NCI-H510A treated with DMSO at 0.1 percent for 48 hours (cell line): ENCODE results near the gene TTR.
A peak's percentile ranks its signal among the peaks of the same experiment; 100 is the strongest.

Source experiments
- DNase-seq: peaks from one replicate; lab custom pipeline; 2025; lab: John Stamatoyannopoulos, UW

Gene TTR

DNA sequence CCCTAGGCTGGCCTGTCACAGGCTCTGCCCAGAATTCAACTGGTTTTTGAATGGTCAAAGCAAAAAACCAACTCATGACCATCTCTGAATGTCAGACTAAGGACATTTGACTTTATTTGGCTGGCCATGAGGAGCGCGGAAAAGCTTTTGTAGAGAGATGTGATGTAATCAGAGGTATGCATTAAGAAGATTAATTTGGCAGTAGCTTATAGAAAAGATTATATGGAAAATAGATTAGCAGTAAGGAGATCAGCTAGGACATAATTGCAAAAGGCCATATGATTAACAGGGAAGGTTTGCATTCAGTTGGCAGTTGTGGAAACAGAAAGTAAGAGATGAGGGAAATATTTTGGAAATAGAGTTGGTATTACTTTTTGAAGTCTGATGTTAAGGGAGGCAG is 12.3 kb upstream of the TTR start:
- DNase-seq = no peak

DNA sequence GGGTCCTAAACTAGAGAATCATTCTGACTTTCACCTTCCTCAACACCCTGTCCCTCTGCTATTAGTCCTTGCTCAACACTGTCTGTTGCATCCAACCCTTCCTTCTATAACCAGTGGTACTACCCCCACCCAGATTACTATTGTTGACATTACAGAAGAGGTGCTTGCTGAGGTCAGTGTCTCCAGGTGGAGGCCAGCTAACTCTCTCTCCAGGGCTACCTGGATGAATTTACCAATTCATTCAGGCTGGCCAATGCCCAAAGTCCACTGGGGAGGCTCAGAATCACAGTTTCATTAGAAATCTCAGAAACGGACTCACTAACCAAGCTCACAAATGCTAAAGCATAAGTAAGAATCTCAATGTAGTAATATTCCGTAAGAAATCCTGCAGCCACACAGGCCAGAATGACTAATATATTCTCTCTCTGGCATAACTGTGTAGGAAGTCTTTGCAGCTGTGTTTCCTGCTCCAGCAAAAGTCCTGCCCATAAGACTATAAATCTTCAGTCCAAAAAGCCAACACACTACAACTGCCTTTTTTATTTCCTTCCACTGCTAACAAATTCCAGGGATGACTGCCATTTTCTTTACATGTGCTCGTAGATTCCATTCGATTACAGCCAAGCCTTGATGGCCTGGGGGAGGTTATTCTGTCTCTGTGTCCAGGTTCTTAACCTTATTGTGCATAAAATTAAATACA is 10.0 kb upstream of the TTR start:
- DNase-seq = no peak

DNA sequence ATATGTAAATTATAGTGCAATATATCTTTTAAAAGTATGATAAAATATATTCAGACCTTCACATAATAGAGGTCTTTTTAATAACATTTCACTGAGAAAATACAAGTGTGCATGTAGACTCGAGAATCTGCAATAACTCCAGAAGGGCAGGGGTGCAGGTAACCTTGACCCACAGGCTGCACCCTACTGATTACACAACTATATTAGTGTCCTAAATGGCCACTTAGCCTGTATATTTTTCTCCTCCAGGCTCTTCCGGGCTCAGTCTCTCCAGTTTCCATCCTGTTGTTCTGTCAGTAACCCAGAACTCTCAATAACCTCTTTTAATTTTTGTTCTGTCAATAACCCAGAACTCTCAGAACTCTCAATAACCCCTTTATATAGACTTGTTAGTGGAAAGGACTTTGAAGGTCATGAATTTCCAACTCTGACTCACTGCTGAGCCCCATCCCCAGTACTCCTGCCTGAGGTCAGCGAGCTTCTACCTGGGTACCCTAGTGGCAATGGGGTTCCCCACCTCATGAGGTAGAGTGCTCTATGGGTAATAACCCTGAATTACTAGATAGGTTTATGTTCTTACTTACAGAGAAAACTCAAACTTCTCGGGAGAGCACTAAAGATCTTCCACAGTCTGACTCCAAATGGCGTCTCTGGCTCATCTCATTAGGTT is 8.4 kb upstream of the TTR start:
- DNase-seq = no peak

DNA sequence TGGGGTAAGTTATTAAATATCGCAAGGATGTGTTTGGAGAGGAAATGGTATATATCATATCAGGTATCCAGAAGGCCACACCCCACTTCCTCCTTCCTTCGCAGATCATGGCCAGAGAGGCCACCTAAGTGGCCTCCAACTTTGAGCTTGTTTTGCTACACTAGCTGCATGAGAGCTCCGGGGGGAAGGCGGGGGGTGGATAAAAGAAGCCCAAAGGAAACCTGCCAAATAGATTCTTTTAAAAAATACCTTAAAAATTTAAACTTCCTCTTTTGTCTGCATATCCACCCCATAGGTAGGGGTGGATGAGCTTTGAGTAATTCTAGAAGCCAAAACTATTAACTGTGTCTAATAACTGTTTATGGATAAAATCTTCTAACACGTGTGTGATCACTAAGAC is 5.7 kb upstream of the TTR start:
- DNase-seq = no peak

DNA sequence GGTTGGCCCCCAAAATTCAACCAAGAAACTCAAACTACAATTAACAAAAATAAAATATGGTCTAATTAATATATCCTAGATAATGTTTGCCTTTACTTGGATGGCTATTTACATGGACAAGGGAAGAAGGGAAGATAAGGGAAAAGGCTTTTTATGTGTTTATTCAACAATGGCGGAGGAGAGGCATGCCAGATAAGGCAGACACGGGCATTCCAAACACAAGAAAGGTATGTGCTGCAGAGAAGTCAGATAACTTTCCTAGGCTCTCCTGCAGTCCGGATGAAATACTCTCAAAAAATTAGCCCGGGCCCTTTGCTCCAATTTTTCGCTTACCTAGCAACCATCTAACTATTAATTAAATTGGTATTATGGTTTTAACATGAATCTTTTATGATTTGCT is 5.1 kb upstream of the TTR start:
- DNase-seq = no peak

DNA sequence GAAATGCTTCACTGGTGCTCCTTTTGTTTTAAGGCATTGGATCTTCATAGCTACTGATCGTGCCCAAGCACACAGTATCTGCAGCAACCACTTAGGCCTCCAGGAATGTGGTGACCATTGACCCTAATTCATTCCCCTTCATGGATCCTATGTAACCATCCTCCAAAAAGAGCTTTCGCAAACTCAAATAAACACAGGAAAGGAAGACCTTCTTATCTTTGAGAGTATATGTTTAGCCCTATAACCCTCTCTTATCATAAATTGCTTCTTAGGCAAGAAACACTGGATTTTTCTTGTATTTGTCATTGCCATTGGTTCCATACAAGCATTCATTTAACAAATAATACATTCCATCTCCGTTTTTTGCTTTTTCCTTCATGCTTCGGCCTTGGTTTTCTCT is 4.1 kb upstream of the TTR start:
- no peak for DNase-seq

DNA sequence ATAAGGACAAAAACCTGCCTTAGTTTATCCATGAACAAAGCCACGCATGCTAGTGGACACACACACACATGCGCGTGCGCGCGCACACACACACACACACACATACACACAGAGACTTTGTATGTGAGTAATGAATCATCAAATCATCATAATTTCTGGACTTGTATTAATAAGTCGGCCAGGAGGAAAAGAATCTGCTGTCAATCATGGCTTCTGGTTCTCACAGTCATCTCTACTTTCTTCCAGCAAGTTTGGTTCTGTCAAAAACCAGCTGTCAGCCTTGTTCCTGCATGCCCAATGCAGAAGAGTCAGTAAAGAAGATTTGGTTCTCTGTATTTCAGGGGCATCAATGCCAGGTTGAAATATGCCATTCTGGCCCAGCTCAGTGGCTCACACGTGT is 1.1 kb upstream of the TTR start:
- DNase-seq = no peak

DNA sequence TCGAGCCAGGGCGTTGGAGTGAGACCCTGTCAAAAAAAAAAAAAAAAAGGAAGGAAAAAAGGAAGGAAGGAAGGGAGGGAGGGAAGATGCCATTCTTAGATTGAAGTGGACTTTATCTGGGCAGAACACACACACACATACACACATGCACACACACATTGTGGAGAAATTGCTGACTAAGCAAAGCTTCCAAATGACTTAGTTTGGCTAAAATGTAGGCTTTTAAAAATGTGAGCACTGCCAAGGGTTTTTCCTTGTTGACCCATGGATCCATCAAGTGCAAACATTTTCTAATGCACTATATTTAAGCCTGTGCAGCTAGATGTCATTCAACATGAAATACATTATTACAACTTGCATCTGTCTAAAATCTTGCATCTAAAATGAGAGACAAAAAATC is 564 bp upstream of the TTR start:
- DNase-seq = no peak

DNA sequence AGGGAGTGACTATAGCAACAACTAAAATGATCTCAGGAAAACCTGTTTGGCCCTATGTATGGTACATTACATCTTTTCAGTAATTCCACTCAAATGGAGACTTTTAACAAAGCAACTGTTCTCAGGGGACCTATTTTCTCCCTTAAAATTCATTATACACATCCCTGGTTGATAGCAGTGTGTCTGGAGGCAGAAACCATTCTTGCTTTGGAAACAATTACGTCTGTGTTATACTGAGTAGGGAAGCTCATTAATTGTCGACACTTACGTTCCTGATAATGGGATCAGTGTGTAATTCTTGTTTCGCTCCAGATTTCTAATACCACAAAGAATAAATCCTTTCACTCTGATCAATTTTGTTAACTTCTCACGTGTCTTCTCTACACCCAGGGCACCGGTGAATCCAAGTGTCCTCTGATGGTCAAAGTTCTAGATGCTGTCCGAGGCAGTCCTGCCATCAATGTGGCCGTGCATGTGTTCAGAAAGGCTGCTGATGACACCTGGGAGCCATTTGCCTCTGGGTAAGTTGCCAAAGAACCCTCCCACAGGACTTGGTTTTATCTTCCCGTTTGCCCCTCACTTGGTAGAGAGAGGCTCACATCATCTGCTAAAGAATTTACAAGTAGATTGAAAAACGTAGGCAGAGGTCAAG is 955 bp downstream of the TTR start:
- DNase-seq = no peak

DNA sequence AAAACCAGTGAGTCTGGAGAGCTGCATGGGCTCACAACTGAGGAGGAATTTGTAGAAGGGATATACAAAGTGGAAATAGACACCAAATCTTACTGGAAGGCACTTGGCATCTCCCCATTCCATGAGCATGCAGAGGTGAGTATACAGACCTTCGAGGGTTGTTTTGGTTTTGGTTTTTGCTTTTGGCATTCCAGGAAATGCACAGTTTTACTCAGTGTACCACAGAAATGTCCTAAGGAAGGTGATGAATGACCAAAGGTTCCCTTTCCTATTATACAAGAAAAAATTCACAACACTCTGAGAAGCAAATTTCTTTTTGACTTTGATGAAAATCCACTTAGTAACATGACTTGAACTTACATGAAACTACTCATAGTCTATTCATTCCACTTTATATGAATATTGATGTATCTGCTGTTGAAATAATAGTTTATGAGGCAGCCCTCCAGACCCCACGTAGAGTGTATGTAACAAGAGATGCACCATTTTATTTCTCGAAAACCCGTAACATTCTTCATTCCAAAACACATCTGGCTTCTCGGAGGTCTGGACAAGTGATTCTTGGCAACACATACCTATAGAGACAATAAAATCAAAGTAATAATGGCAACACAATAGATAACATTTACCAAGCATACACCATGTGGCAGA is 3.6 kb downstream of the TTR start:
- DNase-seq = no peak

DNA sequence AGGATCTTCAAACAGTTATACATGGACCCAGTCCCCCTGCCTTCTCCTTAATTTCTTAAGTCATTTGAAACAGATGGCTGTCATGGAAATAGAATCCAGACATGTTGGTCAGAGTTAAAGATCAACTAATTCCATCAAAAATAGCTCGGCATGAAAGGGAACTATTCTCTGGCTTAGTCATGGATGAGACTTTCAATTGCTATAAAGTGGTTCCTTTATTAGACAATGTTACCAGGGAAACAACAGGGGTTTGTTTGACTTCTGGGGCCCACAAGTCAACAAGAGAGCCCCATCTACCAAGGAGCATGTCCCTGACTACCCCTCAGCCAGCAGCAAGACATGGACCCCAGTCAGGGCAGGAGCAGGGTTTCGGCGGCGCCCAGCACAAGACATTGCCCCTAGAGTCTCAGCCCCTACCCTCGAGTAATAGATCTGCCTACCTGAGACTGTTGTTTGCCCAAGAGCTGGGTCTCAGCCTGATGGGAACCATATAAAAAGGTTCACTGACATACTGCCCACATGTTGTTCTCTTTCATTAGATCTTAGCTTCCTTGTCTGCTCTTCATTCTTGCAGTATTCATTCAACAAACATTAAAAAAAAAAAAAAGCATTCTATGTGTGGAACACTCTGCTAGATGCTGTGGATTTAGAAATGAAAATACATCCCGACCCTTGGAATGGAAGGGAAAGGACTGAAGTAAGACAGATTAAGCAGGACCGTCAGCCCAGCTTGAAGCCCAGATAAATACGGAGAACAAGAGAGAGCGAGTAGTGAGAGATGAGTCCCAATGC is 4.6 kb downstream of the TTR start:
- DNase-seq = no peak

DNA sequence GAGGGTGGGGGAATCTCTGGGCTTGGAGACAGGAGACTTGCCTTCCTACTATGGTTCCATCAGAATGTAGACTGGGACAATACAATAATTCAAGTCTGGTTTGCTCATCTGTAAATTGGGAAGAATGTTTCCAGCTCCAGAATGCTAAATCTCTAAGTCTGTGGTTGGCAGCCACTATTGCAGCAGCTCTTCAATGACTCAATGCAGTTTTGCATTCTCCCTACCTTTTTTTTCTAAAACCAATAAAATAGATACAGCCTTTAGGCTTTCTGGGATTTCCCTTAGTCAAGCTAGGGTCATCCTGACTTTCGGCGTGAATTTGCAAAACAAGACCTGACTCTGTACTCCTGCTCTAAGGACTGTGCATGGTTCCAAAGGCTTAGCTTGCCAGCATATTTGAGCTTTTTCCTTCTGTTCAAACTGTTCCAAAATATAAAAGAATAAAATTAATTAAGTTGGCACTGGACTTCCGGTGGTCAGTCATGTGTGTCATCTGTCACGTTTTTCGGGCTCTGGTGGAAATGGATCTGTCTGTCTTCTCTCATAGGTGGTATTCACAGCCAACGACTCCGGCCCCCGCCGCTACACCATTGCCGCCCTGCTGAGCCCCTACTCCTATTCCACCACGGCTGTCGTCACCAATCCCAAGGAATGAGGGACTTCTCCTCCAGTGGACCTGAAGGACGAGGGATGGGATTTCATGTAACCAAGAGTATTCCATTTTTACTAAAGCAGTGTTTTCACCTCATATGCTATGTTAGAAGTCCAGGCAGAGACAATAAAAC is 6.5 kb downstream of the TTR start:
- no peak for DNase-seq

DNA sequence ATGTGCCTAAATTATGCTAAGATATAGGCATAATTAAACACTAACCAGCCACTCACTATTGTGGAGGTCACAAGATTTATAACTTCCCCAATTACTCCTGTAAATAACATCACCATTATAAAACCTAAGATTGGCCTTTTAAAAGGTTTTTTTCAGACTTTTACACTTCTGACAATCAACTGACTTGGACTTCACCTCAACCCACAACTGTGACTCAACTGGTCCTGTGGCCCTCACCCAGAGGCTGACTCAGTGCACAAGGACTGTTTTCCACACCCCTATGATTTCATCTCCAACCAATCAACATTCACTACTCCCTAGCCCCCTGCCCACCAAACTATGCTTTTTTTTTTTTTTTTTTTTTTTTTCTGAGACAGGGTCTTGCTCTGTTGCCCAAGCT is 11.6 kb downstream of the TTR start:
- no peak for DNase-seq

DNA sequence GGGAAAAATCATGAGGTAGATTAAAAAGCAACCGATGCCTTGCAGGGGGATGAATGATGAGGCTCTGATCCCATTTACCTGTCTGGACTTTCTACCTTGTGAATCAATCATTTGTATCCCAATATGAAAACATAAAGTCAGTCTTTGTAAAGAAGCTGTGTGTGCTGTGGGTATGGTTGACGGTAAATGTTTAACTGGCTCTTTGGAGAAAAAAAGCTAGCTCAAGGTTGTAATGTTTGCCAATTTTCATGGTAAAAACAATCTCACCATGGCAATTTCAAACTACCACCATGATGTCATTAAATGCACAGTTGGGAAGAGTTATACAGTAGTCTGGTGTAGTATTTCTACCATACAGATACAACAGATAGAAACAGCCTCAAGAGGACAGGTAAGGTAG is 14.6 kb downstream of the TTR start:
- DNase-seq = no peak

DNA sequence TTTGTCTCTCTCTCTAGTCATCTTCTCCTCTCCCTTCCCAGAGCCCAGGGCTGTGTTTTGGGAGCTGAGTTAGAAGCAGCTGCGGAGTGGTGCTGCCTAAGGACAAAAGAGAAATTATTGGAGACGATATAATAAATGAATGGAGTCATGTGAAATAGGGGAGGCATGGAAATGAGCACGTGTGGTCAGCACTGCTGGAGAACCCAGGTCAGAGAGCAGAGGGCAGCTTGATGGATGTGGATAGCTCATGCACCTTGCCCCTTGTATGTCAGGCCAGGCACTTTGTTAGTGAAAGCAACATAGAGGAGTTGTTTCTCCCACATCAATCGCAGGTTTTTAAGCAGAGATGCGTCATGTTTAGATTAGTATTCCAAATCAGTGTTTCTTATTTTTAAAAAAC is 15.7 kb downstream of the TTR start:
- no peak for DNase-seq

DNA sequence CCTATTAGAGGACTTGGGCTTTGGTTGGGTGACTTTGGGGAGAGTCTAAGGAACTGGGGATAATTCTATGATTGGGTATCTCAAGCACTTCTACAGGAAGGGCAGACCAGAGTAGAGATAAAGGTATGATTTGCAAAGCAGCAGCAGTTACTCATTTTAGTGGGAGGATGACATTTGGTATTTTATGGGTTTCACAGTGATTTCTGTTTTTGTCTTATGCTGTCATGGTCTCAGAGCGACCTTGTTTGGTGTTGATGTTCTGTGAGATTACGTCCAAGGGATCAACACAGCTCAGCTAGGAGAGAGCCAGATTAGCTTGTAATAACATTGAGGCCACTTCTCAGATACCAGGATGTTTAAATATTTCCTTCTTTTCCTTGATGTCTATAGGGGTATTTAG is 18.2 kb downstream of the TTR start:
- no peak for DNase-seq

DNA sequence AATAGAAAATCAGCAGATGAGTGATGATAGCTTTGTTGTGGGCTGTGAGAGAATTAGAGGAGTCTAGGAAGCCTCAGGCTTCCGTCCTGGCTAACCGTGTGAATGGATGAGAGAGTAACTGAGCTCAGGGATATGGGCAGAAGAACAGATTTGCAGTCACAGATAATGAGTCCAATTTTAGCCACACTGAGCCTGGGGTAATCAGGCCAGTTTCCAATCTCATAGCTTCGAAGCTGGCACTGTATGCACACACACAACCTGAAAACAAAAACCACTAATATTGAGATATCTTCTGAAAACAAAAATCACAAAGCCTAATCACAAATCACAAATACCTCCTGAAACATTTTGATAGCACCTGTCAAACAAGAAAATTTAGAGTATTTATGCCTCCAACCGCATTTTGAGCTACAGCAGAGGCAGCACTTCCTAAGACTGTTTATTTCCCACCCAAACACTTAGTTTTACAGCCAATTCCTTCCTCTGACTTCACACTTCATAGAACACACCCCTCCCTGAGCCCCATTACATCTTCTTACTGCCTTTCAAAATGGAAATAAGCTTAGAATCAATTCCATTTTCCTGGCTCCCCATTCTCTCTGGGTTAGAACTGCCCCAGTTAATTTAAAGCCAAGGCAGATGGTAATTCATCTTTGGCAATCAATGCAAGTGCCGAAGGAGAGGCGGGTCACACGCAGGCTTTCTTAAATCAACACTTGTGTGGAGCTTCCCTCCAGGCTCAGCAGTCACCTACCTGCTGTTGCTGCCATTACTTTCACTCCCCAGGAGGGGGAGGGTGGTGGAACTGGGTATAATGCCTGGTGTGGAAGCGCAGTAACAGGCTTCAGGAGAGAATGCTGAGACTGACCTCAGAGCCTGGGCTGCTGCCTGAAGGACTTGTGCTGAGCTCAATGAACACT is 18.9 kb downstream of the TTR start:
- DNase-seq = peak; percentile 83

DNA sequence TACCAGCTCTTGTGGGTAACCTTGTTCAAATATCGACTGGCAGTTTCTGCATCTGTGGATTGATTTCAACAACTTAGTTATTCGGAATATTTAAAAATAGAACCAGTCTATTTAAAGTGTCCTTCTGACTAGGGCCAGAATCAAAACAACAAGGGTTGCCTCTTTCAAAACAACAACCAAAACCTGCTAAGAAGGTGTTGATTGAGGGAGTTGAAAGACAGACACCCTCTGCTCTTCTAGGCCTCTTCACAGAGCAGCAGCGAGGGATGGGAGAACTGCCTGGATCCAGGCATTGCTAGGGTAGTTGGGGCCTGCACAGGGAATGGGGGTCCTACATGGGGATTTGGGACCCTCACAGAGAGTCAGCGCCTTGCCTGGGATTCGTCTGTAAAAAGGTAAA is 19.8 kb downstream of the TTR start:
- no peak for DNase-seq

DNA sequence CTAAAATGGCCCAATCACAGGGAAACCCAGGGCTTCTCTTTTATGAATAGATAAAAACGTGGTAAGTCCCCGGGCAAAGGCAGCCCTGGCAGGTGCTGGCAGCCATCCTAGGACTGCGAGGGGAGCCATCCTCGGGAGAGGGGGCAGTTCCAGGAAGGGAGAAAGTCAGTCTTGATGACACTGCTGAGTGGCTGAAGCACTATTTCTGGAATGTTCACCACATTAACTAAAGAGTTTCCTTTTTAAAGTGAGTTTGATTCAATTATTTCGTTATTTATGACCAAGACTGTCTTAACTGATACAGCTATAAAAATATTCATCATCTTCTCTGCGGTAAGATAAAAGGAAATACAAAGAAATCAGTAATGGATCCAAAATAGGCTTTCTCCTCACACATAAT is 20.4 kb downstream of the TTR start:
- DNase-seq = no peak

DNA sequence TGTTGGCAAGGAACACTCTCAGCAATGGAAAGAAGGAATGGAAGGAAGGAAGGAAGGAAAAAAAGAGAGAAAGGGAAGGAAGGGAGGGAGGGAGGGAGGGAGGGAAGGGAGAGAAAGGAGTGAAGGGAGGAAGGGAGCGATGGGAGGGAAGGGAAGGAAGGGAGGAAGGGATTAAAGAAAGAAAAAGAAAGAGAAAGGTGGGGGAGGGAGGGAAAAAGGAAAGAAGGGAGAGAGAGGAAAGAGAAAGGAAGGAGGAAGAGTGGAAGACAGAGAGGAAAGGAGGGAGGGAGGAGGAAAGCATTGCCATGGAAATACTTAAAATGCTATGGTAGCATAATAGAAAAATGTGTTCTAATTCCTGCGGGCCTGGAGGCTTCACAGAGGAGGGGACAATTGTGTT is 22.4 kb downstream of the TTR start:
- no peak for DNase-seq
